ENCODE results near the gene GPC5. TPM values are rescaled to one million over a fixed set of nuclear protein-coding genes. Genes with fewer than 3 reads are reported as not detected.
"Not testable (repeated sequence)": the region's sequence is repeated elsewhere in the genome, so short reads cannot be mapped to it uniquely, and the experiment has no call there.

The GPC5 gene
- total RNA-seq, 1 experiment from 2014 or later, result 14.2 TPM

DNA sequence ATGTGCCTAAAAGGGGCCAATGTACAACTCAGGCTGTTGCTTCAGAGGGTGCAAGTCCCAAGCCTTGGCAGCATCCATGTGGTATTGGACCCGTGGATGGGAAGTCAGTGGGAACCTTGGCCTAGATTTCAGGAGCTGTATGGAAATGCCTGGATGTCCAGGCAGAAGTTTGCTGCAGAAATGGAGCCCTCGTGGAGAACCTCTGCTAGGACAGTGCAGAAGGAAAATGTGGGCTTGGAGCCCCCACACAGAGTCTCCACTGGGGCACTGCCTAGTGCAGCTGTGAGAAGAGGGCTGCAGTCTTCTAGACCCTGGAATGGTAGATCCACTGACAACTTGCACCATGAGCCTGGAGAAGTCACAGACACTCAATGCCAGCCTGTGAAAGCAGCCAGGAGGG is 28.5 kb downstream of the GPC5 start:
- in situ Hi-C loops (cut with HindIII; ENCODE audit: low sequenced_read_pairs), result no loop called here
- no peak for DNase-seq (ENCODE audit: low spot score)

DNA sequence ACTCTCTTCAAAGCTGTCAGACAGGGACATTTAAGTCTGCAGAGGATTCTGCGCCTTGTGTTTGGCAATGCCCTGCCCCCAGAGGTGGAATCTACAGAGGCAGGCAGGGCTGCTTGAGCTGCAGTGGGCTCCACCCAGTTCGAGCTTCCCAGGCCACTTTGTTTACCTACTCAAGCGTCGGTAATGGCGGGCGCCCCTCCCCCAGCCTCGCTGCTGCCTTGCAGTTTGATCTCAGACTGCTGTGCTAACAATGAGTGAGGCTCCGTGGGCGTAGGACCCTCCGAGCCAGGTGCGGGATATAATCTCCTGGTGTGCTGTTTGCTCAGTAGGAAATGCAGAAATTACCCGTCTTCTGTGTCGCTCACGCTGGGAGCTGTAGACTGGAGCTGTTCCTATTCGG is 40.3 kb downstream of the GPC5 start:
- DNase-seq (ENCODE audit: low spot score); in situ Hi-C loops (cut with HindIII; ENCODE audit: low sequenced_read_pairs): not testable (repeated sequence)

DNA sequence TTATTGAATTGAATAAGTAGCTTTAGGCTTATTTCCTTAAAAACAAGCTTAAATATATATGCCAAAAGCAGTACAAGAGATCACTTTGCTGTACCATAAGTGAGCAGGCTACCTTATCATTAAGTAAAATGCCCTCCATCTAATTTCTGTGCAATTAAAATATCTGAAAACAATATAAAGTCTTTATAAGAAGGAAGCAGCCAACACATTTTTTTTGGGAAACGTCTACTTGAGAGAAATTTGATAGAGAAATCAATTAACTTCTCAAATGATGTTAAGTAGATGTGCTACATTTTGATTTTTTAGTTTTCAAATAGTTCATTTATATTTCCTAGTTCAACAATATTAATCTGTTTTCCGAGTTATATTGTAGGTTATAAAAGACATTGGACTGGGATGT is 52.5 kb downstream of the GPC5 start:
- no peak for DNase-seq (ENCODE audit: low spot score)
- in situ Hi-C loops (cut with HindIII; ENCODE audit: low sequenced_read_pairs), result no loop called here

DNA sequence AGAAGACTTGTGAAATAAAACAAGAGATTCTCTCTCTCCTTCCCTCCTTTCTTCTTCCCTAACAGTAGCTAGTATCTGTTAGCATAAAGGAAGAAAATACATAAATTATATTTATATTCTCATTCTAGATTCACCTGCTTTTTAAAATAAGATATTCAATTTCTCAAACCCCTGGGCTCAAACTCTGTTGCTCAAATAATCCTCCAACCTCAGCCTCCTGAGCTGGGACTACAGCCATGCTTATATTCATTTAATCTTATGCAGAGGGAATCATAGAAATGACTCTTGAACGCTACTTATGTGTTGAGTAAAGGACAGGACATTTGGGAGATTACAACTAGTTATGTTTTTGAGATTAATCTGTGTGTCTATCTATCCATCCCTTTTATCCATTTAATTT is 56.2 kb downstream of the GPC5 start:
- in situ Hi-C loops (cut with HindIII; ENCODE audit: low sequenced_read_pairs), result no loop called here

DNA sequence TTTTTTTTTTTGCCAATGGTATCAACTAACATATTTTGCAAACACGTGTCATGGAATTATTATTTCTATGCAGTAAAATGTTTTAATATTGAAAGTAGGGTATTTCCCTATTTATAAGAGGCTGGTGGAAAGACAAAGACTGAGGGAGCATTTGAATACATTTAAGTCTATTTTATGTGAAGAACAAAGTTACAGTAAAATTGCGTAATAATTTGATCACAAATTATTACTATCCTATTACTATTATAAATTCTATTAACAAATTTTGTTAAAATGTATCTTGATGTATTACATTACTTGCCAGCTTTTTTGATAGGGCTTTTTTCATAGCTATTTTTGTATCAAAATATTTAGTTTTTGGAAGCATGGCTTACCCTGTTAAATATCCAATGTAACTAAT is 58.4 kb downstream of the GPC5 start:
- DNase-seq (ENCODE audit: low spot score), result no peak
- in situ Hi-C loops (cut with HindIII; ENCODE audit: low sequenced_read_pairs), result no loop called here

More for the DNA sequence above, 56.2 kb downstream of the GPC5 start:
- no peak for DNase-seq (ENCODE audit: low spot score)

DNA sequence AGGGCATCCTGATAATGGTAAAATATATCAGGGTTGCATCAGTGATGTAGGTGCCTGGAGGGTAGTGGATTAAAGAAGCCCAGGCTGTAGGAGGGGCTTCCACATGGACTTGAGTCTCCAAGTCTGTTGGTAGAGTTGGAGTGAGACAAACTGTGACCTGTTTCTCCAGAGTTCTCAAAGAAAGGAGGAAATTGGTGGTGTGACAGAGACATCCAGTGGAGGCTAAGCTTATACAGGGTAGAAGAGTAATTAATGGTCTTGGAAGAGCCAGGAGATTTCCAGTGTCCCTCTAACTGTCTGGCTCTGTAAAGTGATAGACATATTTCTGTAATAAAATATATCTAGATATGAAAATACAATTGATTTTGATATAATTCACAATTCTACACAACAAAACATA is 61.1 kb downstream of the GPC5 start:
- in situ Hi-C loops (cut with HindIII; ENCODE audit: low sequenced_read_pairs), result no loop called here
- DNase-seq (ENCODE audit: low spot score), result peak; percentile 7

DNA sequence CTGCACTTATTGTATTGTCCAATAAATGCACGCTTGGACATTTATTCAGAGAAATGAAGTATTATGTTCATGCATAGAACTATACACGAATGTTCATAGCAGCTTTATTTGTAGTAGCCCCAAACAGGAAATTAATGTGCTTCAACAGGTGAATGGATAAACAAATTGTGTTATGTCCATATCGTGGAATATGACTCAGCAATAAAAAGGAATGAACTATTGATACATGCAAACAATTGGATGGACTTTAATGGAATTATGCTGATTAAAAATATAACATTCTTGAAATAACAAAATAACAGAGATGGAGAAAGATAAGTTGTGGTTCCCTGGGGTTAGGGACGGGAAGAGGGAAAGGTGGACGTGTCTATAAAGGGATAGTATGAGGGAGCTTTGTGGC is 65.9 kb downstream of the GPC5 start:
- DNase-seq (ENCODE audit: low spot score), result no peak
- in situ Hi-C loops (cut with HindIII; ENCODE audit: low sequenced_read_pairs), result no loop called here

DNA sequence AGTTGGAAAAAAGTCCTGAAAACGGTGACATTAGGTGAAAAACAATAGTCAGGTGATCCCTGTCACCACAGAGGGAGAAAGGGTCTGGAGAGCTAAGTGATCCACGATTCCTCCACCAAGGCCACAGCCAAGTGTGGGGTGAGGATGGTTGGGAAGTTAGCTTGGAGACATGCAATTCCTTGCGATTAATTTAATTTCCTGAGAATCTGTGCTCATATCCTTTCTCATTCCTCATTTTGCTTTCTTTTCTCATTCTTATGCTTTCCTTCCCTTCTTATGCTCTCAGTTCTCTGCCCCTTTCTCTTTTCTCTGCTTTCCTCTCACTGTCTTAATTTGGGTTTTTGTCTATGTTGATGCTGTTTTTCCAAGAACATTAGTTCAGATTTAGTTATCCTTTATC is 68.8 kb downstream of the GPC5 start:
- in situ Hi-C loops (cut with HindIII; ENCODE audit: low sequenced_read_pairs), result no loop called here
- DNase-seq (ENCODE audit: low spot score), result no peak

DNA sequence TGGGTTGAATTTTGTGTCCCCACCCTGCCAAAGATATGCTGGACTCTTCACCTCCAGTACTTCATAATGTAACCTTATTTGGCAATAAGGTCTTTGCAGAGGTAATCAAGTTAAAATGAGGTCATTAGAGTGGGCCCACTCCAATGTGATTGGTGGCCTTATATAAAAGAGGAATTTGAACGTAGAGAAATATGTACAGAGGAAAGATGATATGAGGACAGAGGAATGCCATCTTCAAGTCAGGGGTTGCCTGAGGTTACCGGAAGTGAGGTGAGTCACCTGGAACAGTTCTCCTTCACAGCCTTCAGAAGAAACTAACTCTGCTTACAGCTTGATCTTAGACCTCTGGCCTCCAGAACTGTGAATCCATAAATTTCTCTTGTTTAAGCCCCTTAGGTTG is 69.9 kb downstream of the GPC5 start:
- in situ Hi-C loops (cut with HindIII; ENCODE audit: low sequenced_read_pairs), result no loop called here
- no peak for DNase-seq (ENCODE audit: low spot score)

DNA sequence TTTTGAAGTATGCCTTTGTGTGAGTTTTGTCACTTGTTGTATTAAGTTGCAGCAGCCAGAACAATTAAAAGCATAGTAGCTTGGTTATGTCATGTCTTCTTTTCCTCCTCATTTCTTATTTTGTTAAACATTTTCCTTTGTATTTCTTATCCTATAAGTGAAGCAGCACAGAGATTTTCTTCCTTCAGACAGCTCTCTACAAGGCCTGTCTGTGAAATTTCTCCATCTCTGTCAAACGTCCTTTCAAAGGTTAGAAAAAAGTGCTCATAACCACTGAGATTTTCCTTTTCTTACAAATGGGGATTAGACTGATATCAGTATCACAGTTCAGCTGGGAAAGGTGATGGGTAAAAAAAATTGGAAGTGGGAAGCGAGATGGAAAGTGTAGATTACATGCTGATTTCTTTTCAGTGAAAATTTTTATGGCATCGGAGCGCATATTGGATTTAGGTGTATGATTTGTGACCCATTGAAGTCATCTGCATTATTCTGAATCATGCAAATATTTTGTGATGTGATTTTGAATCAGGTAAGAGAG is 71.7 kb downstream of the GPC5 start:
- in situ Hi-C loops (cut with HindIII; ENCODE audit: low sequenced_read_pairs), result no loop called here
- no peak for DNase-seq (ENCODE audit: low spot score)

DNA sequence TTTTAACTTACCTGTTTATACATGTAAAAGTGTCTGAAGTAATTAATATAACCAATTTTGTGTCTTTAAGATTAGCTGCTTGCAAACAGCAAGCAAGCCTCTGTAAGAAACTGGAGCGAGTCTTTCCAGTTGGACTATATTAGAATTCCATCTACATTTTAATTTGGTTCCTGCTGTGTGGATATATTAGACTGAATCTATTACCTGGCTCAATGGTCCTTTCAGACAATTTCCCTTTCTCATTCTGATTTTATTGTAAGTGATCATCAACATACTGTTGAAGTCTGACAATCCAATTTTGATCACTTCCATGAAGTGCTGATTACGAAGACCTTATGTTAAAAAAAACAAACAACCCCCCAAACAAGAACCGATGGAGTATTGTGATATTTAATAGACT is 72.3 kb downstream of the GPC5 start:
- no peak for DNase-seq (ENCODE audit: low spot score)
- in situ Hi-C loops (cut with HindIII; ENCODE audit: low sequenced_read_pairs), result no loop called here

DNA sequence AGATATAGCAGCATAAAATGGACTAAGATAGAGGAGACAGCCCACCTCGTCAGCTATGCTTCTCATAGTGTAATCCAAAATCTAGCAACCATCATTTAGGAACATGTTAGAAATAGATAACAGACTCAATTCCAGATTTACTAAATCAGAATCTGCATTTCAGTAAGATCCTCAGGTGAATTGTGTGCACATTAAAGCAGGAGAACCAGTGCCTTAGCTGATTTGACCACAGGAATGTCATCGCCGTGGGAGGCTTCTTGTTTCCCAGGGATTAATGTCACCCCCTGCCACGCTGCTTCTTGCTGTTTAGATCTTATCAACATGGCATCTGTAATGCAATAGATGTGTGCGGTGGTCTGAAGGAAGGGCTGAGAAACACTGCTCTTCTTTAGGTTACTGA is 84.0 kb downstream of the GPC5 start:
- in situ Hi-C loops (cut with HindIII; ENCODE audit: low sequenced_read_pairs), result no loop called here
- DNase-seq (ENCODE audit: low spot score), result no peak

DNA sequence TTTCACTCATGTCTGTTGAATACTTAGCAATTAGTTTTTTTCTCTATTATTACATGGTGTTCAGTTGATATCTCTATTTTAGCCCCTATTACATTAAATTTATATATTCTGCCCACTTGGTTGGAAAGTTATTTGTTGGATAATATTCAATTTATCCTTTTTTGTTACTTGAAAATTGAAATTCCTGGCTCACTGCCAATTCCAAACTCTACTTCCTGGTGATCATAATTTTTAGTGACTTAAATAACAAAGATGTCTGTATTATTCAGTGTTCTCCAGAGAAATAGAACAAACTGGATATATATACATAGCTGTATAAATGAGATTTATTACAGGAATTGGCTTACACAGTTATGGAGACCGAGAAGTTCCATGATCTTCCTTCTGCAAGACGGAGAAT is 93.6 kb downstream of the GPC5 start:
- in situ Hi-C loops (cut with HindIII; ENCODE audit: low sequenced_read_pairs), result no loop called here
- no peak for DNase-seq (ENCODE audit: low spot score)

DNA sequence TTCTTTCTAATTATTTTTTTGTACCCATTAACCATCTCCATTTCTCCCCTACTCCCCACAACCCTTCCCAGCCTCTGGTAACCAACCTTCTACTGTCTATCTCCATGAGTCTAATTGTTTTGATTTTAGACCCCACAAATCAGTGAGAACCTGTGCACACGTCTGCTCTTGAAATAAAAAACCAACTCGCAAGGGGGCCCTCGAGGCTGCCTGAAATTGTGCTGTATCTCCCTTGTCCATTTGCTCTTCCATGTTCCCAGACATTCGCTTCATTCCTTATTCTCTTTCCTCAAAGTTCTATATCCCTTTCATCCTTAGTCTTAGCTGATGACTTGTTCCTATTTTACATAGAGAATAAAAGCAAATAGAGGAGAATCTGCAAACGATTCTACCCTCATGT is 95.0 kb downstream of the GPC5 start:
- in situ Hi-C loops (cut with HindIII; ENCODE audit: low sequenced_read_pairs), result no loop called here
- DNase-seq (ENCODE audit: low spot score), result no peak

DNA sequence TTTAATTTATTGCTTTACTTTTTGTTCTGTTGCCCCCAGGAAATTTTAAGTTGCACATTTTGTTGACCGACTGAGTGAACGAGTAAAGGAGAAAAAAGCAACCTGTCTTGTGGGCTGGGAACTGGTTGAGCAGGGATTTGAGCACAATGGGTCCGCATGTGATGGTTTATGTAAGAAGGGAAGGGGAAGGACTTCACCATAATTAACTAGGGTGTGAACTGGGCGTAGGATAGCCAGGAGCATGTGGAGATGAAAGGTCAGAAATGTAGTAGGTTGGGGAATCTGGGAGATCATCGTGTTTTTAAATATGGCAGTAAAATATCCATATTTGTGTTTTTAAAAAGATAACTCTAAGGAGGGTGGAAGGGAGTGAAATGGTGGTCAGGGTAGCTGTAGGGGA is 99.9 kb downstream of the GPC5 start:
- no peak for DNase-seq (ENCODE audit: low spot score)
- in situ Hi-C loops (cut with HindIII; ENCODE audit: low sequenced_read_pairs), result no loop called here

DNA sequence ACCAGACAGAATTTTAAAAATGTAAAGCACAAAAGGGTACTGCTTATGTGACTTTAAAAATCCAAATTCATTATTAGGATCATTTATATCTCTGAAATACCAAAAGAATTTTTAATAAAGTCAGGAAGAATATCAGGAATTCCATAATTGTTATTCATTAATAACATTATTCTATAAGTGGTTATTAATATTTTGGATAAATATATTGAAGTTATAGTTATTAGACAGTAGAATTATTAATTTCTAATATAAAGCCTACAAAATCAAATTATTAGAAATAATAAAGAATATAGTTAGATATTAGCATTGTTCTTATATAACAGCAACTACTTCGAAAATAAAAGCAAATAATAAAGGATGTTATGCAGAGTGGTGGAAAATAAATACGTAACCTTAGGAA is 105.8 kb downstream of the GPC5 start:
- in situ Hi-C loops (cut with HindIII; ENCODE audit: low sequenced_read_pairs), result no loop called here
- no peak for DNase-seq (ENCODE audit: low spot score)

DNA sequence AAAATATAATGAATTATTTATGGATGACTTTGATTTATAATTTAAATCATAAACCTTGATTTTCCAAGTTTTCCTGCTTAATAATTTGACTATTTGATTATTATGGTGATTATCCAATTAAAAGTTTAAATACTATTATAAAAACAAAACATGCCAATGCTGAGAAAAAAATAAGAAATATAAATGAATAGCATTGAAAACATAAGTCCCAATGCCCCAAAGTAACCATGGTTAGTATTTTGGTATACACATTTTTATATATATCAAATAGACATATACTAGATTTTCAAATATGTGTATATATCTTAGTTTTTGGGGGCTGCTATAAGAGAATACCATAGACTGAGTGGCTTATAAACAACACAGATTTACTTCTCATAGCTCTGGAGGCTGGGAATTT is 108.3 kb downstream of the GPC5 start:
- no peak for DNase-seq (ENCODE audit: low spot score)
- in situ Hi-C loops (cut with HindIII; ENCODE audit: low sequenced_read_pairs), result no loop called here

DNA sequence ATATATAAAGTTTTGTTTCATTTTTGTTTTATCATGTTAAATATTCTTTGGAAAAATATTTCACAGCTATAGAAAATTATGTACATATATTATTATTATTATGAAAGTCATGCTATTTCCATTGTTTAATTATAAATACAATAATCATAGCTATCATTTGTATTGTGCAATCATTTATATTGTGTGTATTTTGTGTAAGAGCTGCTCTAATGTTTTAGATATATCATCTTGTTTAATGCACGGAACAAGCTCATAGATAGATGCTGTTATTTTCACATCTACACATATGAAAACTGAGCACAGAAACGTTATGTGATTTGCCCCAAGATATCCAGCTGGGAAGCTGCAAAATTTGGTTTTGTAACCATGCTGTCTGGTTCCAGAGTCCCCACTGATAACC is 111.6 kb downstream of the GPC5 start:
- in situ Hi-C loops (cut with HindIII; ENCODE audit: low sequenced_read_pairs), result no loop called here
- DNase-seq (ENCODE audit: low spot score), result no peak

DNA sequence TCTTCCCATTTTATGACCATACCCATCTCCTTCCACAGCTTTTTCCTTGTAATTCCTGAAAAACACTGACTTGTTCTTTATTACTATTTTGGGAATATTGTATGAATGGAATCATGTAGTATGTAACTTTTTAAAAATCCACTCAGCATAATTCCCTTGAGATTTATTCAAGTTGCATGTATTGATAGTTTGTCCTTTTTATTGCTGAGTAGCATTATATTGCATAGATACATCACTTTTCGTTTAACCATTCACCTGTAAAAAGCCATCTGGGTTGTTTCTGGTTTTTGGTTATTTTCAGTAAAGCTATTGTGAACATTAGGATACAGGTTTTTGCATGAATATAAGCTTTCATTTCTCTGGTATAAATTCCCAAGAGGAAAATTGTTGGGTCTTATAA is 115.4 kb downstream of the GPC5 start:
- in situ Hi-C loops (cut with HindIII; ENCODE audit: low sequenced_read_pairs), result no loop called here
- DNase-seq (ENCODE audit: low spot score), result no peak

DNA sequence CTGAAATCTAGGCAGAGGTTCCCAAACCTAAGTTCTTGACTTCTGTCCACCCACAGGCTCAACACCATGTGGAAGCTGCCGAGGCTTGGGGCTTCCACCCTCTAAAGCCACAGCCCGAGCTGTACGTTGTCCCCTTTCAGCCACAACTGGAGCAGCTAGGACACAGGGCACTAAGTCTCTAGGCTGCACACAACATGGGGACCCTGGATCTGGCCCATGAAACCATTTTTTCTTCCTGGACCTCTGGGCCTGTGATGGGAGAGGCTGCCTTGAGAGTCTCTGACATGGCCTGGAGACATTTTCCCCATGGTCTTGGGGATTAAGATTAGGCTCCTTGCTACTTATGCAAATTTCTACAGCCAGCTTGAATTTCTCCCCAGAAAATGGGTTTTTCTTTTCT is 118.4 kb downstream of the GPC5 start:
- no peak for DNase-seq (ENCODE audit: low spot score)
- in situ Hi-C loops (cut with HindIII; ENCODE audit: low sequenced_read_pairs), result no loop called here

DNA sequence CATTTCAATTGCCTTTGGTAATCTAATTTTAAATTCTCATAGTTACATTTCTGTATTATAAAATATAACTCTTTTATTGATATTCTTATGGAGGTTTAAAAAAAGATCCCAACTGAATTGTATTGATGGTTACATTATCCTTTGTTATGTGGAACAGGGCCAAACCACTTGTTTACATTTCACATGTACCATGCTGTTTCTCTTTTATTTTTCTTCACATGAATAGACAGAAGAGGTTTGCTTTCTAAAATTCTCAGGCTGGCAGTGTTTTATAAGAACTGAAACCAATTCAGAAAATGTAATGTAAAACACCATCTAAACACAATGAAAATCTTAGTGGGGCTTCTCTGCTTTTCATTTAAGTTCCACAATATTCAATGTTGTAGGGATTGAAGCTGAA is 122.5 kb downstream of the GPC5 start:
- in situ Hi-C loops (cut with HindIII; ENCODE audit: low sequenced_read_pairs), result no loop called here
- DNase-seq (ENCODE audit: low spot score), result no peak

DNA sequence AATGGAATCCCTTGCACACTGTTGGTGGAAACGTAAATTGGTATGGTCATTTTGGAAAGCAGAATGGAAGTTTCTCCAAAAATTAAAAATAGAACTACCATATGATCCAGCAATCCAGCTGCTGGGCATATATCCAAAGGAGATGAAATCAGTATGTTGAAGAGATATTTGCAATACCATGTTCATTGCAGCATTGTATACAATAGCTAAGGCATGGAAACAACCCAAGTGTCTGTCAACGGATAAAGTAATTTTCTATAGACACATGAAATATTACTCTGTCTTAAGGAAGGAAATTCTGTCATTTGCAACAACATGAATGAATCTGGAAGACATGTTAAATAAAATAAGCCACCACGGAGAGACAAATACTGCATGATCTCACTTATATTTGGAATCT is 124.7 kb downstream of the GPC5 start:
- in situ Hi-C loops (cut with HindIII; ENCODE audit: low sequenced_read_pairs), result no loop called here
- DNase-seq (ENCODE audit: low spot score), result no peak
